ENCODE results near the gene SLC44A3. TPM values are rescaled to one million over a fixed set of nuclear protein-coding genes. Genes with fewer than 3 reads are reported as not detected.

Gene SLC44A3
- polyA plus RNA-seq, 3 donors, result not detected

DNA sequence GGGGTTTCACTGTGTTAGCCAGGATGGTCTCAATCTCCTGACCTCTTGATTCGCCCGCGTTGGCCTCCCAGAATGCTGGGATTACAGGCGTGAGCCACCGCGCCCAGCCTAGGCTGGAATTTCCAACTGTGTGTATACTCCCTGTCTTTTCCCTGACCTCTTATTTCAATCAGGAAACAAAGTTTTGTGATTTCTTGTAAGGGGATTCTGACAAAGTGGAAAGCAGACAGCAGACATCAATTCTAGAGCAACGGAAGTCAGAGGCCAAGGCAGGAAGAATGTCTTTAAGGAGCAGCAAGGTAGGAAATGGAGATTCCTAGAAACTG, 36.0 kb upstream of the SLC44A3 start:
- H3K9me3 Mint-ChIP-seq, result peaks cover 0 to 3% (median 0%) of the 10 kb centered on the region in 7 donors
- Histone ChIP-seq H3K9ac (ENCODE audit: insufficient read depth, low read length, poor library complexity, severe bottlenecking) (no peak overlapping the region), H3K27me3 (ENCODE audit: control insufficient read depth in 2 of 2, insufficient read depth in 2 of 2, low read length in 2 of 2) (no peaks in the 10 kb centered on the region), H3K27ac (ENCODE audit: low read depth in 1 of 2, low read length in 2 of 2) (no peak overlapping the region), H3K79me2 (ENCODE audit: insufficient read depth, low read length) (no peaks in the 10 kb centered on the region), H3K4me3 (replicated peaks in 1 of 3; ENCODE audit: low read depth in 2 of 3, low read length in 3 of 3) (no peak overlapping the region), H3K4me2 (replicated peaks; ENCODE audit: extremely low read depth, low read length, poor library complexity, severe bottlenecking) (no peak overlapping the region), H3K36me3 (replicated peaks in 1 of 2; ENCODE audit: control insufficient read depth in 1 of 2, insufficient read depth in 2 of 2, low read length in 2 of 2) (no peaks in the 10 kb centered on the region), H3K4me1 (ENCODE audit: control insufficient read depth in 1 of 2, insufficient read depth in 2 of 2, low read length in 2 of 2) (no peaks in the 10 kb centered on the region), H3K9me3 (replicated peaks in 1 of 2; ENCODE audit: control insufficient read depth in 1 of 2, insufficient read depth in 1 of 2, low read length in 2 of 2) (no peaks in the 10 kb centered on the region), H2AFZ (ENCODE audit: insufficient read depth, low read depth, low read length, poor library complexity, severe bottlenecking) (no peak overlapping the region), H4K20me1 (ENCODE audit: insufficient read depth, low read length) (no peaks in the 10 kb centered on the region)
- H3K27me3 Mint-ChIP-seq (ENCODE audit: low read depth in 3 of 3), result peaks cover 1 to 6% (median 5%) of the 10 kb centered on the region in 3 donors
- no peak for DNase-seq
- no peaks in the 10 kb centered on the region for H3K4me1 Mint-ChIP-seq
- TF ChIP-seq, protein P1, sequence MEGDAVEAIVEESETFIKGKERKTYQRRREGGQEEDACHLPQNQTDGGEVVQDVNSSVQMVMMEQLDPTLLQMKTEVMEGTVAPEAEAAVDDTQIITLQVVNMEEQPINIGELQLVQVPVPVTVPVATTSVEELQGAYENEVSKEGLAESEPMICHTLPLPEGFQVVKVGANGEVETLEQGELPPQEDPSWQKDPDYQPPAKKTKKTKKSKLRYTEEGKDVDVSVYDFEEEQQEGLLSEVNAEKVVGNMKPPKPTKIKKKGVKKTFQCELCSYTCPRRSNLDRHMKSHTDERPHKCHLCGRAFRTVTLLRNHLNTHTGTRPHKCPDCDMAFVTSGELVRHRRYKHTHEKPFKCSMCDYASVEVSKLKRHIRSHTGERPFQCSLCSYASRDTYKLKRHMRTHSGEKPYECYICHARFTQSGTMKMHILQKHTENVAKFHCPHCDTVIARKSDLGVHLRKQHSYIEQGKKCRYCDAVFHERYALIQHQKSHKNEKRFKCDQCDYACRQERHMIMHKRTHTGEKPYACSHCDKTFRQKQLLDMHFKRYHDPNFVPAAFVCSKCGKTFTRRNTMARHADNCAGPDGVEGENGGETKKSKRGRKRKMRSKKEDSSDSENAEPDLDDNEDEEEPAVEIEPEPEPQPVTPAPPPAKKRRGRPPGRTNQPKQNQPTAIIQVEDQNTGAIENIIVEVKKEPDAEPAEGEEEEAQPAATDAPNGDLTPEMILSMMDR (IDR thresholded peaks at IDR 0.05), result no peak
- no CpG with 5 or more reads among the region's 7 CpGs for WGBS (ENCODE audit: insufficient coverage)
- no peaks in the 10 kb centered on the region for H3K36me3 Mint-ChIP-seq
- no peak overlapping the region for H3K4me3 Mint-ChIP-seq
- intact Hi-C loops (cut with micrococcal nuclease), result no loop called here
- H3K27ac Mint-ChIP-seq, result no peak overlapping the region

DNA sequence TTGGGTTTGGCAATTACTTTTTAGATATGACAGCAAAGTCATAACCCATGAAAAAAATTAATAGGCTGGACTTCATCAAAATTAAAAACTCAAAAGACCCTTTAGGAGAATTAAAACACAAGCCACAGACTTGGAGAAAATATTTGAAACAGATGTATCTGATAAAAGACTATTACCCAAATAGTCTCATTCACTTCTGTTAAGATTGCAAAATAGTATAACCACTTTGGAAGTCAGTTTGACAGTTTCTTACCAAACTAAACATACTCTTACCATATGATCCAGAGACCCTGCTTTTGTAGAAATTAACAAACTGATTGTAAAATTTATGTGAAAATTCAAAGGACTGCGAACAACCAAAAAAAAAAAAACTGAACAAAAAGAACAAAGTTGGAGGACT, 32.5 kb upstream of the SLC44A3 start:
- Histone ChIP-seq H3K27me3 (ENCODE audit: control insufficient read depth in 2 of 2, insufficient read depth in 2 of 2, low read length in 2 of 2) (no peaks in the 10 kb centered on the region), H3K27ac (ENCODE audit: low read depth in 1 of 2, low read length in 2 of 2) (no peak overlapping the region), H3K4me2 (replicated peaks; ENCODE audit: extremely low read depth, low read length, poor library complexity, severe bottlenecking) (no peak overlapping the region), H4K20me1 (ENCODE audit: insufficient read depth, low read length) (no peaks in the 10 kb centered on the region), H3K9ac (ENCODE audit: insufficient read depth, low read length, poor library complexity, severe bottlenecking) (no peak overlapping the region), H3K4me1 (ENCODE audit: control insufficient read depth in 1 of 2, insufficient read depth in 2 of 2, low read length in 2 of 2) (peaks cover 19 to 24% of the 10 kb centered on the region in 2 donors), H3K79me2 (ENCODE audit: insufficient read depth, low read length) (no peaks in the 10 kb centered on the region), H3K36me3 (replicated peaks in 1 of 2; ENCODE audit: control insufficient read depth in 1 of 2, insufficient read depth in 2 of 2, low read length in 2 of 2) (no peaks in the 10 kb centered on the region), H3K9me3 (replicated peaks in 1 of 2; ENCODE audit: control insufficient read depth in 1 of 2, insufficient read depth in 1 of 2, low read length in 2 of 2) (no peaks in the 10 kb centered on the region), H2AFZ (ENCODE audit: insufficient read depth, low read depth, low read length, poor library complexity, severe bottlenecking) (no peak overlapping the region), H3K4me3 (replicated peaks in 1 of 3; ENCODE audit: low read depth in 2 of 3, low read length in 3 of 3) (no peak overlapping the region)
- TF ChIP-seq, protein P1 (IDR thresholded peaks at IDR 0.05), result no peak
- no peak for DNase-seq
- no peaks in the 10 kb centered on the region for H3K36me3 Mint-ChIP-seq
- H3K9me3 Mint-ChIP-seq, result peaks cover 0 to 3% (median 0%) of the 10 kb centered on the region in 7 donors
- peaks cover 0 to 3% (median 2%) of the 10 kb centered on the region in 3 donors for H3K27me3 Mint-ChIP-seq (ENCODE audit: low read depth in 3 of 3)
- H3K27ac Mint-ChIP-seq, result no peak overlapping the region
- H3K4me1 Mint-ChIP-seq, result peaks cover 23% of the 10 kb centered on the region
- H3K4me3 Mint-ChIP-seq, result no peak overlapping the region
- intact Hi-C loops (cut with micrococcal nuclease), result no loop called here
- WGBS (ENCODE audit: insufficient coverage), result no CpG with 5 or more reads among the region's 1 CpG
